ENCODE data around the gene RPH3AL.

DNA sequence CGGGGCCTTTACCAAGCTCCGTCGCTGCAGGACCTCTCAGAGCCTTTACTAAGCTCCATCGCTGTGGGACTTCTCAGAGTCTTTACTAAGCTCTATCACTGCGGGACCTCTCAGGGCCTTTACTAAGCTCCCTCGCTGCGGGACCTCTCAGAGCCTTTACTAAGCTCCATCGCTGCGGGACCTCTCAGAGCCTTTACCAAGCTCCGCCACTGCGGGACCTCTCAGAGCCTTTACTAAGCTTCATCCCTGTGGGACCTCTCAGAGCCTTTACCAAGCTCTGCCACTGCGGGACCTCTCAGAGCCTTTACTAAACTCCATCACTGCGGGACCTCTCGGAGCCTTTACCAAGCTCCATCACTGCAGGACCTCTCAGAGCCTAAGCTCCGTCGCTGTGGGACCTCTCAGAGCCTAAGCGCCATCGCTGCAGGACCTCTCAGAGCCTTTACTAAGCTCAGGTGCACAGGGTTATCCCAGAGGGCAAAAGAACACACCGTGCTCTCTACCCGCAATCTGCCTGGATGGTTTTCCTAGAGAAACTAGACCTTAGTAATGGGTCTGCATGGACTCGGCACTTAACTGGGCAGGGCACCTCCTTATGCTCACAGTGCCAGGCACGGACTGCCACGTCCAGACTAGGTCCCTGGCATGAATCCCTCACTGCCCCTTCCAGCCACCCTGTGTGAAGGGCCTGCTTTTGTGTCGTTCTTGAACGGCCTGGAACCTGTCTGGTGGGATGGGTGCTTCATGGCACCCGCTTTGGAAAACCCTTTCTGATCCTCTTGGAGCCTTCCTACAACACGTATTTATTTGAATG, 101.9 kb downstream of the RPH3AL start:
- TF ChIP-seq, protein P1, sequence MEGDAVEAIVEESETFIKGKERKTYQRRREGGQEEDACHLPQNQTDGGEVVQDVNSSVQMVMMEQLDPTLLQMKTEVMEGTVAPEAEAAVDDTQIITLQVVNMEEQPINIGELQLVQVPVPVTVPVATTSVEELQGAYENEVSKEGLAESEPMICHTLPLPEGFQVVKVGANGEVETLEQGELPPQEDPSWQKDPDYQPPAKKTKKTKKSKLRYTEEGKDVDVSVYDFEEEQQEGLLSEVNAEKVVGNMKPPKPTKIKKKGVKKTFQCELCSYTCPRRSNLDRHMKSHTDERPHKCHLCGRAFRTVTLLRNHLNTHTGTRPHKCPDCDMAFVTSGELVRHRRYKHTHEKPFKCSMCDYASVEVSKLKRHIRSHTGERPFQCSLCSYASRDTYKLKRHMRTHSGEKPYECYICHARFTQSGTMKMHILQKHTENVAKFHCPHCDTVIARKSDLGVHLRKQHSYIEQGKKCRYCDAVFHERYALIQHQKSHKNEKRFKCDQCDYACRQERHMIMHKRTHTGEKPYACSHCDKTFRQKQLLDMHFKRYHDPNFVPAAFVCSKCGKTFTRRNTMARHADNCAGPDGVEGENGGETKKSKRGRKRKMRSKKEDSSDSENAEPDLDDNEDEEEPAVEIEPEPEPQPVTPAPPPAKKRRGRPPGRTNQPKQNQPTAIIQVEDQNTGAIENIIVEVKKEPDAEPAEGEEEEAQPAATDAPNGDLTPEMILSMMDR (IDR thresholded peaks at IDR 0.05), result no peak
- TF ChIP-seq POLR2A (IDR thresholded peaks at IDR 0.05), result no peak

Data from Peyer's patch (tissue), 4 donors.